Glomerular endothelial cell (primary cell): ENCODE data around the gene JARID2. TPM values are rescaled to one million over a fixed set of nuclear protein-coding genes. Genes with fewer than 3 reads are reported as not detected.

Experiments
- DNase-seq: peaks from one replicate; pipeline ENCODE4 v3.0.0-alpha.2; 2011; ENCODE audit warnings: low read depth, low spot score; ENCODE audit errors: extremely low read depth
- total RNA-seq: library from RNA; depleted of rRNA; stranded (reverse); fragments of >200 nt; gene quantifications from 2 replicates; pipeline ENCODE4 v1.2.3, GENCODE V29; 2015

Gene JARID2
- total RNA-seq, 1 donor from 2014 or later, result 16.7 TPM

DNA sequence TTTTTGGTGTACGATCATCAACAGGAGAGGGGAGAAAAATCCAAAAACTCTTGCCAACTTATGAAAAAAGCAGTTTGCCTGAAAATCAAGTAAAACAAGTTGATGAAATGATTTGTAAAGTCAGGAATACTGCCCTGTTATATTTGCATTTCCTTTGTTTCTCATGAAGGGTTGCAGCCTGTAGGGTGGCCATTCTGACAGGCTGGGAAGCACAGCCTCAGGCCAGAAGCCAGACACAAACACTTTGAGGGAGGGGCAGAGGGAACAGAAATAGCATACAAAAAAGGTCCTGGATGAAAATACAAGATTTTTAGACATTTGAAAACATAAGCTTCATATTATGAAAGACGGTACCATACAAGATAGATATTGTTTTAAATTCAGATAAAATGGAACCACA is 307.2 kb downstream of the JARID2 start:
- no peak for DNase-seq

DNA sequence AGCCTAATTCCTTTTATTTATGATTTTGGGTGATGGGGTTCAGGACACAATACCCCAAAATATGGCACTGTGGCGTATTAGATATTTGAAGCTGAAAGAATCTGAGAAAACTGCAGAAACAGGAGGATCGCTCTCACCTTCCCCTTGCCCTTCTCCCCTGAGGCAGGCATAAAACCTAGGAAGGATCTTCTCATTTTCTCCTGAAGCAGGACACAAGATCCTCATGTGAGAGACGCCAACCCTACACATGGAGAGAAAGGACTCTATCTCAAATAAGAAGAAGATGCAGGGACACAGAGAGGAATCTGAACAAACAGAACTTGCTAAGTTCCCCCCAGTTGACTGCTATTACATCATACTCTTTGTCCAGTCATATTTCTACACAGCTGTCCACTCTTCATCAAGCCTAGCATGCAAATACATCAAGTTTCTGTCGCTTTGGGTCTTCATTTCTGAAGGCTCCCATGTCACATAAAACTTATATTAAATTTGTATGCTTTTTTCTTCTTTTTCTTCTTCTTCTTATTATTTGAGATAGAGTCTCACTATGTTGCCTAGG is 307.9 kb downstream of the JARID2 start:
- no peak for DNase-seq

DNA sequence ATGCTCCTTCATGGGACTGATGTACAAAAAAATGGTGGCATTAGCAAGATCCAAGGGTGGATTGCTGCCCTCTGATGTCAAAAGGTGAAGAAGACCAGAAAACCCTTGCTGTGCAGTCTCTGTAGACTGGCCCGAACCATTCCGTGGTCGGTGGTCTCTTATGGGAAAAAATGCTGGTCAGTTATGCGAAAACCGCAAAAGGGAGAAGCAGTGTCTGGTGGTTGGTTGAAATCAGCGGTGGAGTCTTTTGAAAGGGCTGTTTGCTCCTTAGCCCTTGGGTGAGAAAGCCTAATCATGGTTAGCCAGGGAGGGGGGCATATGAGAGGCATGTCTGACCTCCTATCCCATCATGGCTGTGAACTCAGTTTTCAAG is 308.8 kb downstream of the JARID2 start:
- DNase-seq, result no peak

DNA sequence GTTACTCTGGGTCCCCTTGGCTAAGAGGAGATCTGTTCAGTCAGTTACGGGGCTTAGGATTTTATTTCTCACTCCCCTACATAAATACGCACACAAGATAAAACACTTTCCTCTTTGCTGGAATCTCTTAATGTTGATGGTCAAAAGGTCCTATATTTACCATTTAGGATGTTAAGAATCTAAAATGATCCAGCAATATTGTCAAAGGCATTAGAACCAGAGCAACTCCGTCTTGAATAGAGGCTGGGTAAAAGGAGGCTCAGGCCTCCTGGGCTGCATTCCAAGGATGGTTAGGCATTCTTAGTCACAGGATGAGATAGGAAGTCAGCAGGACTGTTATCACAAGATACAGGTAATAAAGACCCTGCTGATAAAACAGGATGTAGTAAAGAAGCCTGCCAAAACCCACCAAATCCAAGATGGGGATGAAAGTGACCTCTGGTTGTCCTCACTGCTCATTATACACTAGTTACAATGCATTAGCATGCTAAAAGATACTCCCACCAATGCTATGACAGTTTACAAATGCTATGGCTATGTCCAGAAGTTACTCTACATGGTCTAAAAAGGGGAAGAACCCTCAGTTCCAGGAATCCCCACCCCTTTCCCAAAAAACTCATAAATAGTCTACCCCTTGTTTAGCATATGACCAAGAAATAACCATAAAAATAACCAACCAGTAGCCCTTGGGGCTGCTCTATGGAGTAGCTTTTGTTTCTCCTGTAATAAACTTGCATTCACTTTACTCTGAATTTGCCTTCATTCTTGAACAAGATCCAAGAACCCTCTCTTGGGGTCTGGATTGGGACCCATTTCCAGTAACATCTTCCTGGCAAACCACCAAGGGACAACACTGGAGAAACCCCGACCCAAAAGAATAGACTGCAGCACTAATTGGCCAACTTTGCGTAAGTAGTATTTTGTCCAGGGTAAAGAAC is 309.5 kb downstream of the JARID2 start:
- DNase-seq, result no peak

DNA sequence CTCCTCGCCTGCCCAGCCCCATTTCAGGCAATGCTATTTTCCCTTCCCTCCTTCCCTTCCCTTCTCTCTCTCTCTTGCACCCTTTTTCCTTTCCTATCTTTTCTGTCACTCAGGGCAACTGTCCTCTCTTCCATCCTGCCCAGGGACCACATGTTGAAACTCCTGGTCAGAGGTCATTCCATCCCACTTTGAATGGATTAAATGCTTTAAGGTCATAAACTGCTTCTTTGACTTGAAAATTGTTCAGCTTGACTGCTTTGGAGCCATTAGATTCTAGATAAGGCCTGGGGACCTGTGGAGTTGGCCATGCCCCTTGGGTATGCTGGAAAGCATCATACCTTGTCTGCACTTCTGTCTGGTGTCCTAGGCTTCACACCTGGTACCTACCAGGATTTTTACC is 310.8 kb downstream of the JARID2 start:
- no peak for DNase-seq

DNA sequence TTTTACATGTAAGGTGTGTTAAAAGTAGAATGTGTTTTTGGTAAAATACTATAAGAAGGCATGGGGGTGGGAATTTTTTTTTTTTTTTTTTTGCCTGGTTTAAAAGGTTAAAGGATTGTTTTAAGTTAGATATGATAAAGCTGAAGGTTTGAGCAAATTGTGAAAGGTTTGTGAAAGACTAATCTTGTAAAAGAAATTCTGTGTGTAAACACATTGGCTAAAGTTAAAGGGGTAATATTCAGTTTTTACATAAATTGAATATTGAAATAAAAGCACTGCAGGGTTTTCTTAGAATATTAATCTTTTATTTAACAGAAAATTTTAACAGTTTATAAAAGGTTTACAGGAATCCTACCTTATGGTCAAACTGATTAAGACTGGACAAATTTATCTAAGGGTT is 311.3 kb downstream of the JARID2 start:
- DNase-seq, result no peak

DNA sequence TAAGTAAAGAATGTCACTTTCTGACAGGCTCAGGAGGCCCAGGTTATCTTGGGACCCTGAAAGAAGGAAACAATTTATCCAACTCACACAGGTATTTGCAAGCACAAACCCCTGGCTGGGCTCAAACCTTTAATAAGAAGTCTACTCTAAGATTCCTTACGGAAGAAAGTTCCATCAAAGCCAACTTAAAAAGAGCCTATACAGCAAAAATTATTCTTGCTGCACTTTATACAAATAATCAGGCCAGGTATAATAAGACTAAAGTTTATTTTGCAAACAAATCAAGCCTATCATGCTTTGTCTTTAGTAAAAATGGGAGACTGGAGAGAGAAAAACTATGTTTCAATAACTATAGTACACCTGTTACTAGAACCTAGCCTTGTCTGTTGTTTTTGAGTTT is 314.8 kb downstream of the JARID2 start:
- no peak for DNase-seq

DNA sequence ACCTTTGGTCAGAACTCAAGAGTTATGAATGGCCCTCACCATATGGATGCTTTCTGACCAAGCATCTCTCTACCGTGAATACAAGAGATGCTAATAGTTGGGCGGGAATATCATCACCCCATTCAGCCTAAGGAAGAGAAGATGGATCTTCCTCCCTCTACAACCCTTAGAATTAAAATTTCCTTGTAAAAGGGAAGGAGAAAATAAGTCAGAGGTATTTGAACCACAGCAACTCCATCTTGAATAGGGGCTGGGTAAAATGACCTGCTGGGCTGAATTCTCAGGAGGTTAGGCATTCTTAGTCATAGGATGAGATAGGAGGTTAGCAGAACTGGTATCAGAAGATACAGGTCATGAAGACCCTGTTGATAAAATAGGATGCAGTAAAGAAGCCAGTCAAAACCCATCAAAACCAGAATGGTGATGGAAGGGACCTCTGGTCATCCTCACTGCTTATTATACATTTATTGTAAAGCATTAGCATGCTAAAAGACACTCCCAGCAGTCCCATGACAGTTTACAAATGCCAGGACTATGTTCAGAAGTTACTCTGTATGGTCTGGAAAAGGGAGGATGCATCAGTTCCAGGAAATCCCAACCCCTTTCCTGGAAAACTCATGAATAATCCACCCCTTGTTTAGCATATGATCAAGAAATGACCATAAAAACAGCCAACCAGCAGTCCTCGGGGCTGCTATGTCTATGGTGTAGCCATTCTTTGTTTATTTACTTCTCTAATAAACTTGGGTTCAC is 315.8 kb downstream of the JARID2 start:
- no peak for DNase-seq

DNA sequence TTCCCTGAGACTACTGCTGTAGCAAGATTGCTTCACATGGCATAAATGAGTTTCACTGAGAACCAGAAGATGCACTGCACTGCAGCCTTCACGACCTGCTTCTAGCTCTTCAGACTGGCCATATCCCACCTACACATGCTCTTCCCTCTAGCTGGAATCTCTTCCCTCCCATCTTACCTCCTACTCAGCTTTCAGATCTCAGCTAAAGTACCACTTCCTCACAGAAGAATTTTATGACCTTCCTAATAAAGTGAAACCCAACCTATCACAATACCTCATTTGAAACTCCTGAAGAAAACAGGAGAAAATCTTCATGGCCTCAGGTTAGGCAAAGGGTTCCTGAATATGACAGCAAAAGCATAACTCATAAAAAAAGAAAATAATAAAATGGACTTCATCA is 317.1 kb downstream of the JARID2 start:
- DNase-seq, result no peak

DNA sequence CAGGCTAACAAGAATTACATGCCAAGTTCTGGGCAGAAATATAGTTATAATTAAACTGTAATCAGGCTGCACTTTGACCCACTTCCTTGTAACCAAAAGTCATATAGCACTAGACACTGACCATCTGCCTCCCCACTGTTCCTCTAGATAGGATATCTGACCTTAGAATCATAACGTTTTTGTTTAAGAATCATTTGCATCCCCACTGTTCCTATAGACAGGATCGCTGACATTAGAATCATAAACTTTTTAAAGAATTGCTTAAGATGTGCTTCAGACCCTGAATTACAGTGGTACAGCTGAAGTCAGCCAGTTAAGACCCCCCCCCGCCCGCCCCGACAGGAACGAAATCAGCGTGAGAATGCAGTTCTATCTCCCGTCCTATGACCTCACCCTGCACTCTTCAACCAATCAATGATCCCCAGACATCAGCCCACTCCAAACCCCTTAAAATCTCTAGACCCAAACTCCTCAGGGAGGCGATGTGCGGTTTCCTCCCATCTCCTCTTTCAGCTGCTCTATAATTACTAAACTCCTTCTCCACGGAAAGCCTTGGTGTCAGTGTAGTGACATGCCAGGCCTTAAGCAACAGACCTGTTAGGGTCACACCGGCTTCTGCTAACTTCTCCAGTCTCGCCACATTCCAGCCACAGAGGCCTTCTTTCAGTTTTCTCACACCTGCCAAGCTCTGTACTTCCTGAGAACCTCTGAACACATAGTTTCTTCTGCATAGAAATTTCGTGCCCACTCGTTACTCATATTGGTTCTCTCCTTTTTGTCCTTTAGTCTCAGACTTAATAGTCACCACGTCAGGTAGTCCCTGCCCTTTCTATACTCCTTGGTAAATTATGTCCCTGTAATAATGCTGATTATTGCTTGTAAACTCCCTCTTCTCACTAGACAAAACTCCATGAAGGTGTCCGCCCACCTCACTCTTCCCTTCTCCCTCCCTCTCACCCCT is 323.4 kb downstream of the JARID2 start:
- DNase-seq, result no peak

DNA sequence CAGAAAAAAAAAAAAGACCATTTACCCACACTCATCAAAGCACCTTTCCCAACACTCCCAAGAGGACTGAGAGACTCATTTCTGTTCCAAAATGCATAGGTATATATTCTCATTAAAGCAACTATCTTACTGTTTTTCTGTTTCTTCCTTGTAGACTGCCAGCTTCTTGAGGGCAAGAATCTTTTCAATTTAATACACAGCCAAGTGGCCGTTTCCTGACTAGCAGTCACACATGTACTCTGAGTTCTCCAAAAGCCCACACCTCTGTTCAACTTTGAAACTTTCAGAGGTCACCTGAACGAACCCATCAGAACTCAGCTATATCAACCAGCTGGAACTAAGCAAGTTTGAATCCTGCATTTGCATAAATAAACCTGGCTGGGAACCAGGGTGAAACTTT is 324.3 kb downstream of the JARID2 start:
- no peak for DNase-seq
